NCI-H82 treated with DMSO at 0.1 percent for 48 hours (cell line): Measurements from ENCODE around the gene GAREM1.
A peak's percentile ranks its signal among the peaks of the same experiment; 100 is the strongest.
"Not testable (repeated sequence)": the region's sequence is repeated elsewhere in the genome, so short reads cannot be mapped to it uniquely, and the experiment has no call there.

Experiments
- DNase-seq: peaks from one replicate; lab custom pipeline; 2025; ENCODE audit not compliant: unreplicated experiment; lab: John Stamatoyannopoulos, UW

Gene GAREM1

DNA sequence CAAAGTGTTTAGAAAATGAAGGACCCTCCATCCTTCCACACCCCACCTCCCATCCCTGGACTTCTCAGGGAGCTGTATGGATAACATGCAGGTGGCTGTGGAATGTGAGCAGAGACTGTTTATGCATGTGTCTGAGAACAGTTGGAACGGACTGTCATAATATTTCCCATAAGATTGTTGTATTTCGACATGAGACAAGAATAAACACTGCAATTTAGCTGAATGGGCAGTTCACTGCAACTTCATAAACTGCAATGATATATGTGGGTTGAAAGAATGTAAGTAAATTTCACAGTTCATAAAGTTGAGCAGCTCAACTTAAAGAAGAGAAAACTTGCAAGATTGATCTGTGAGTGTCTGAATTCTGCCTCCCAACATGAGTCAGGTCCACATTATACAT, 206.3 kb downstream of the GAREM1 start:
- no peak for DNase-seq

DNA sequence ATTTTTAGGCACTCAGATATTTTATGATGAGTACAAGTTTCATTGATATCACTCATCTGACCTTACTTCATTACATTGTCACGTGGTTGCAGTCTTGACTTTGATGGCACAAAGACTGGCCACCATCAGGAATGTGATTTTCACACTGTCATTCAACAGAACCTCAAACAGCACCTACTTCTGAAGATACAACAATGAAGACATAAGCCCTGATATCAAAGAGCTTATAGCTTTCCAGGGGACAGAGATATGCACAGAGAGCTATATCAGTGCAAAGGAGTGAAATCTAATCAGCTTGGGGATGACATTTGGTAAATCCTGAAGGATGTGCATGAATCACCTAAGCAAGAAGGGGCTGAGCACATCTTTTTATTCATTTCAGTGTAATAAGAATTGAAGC, 208.6 kb downstream of the GAREM1 start:
- peak; percentile 13 for DNase-seq

DNA sequence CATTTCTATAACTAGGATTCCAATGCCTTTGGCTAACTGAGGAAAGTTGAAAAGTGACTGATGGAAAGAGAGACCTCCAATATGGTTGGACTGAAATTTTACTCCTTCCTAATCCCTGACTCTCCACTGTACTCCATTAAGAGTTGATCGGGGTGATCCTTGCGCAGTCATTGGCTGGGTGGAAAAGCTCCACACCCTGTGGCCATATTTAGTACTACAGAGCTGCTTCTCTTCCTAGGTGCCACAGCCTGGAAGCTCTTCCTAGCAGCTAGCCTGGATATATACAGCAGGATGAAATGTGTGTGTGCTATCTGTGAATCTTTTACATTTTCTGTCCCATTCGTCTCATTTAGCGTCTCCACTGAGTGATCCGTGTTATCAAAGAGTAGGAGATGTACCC, 209.7 kb downstream of the GAREM1 start:
- DNase-seq, result no peak

DNA sequence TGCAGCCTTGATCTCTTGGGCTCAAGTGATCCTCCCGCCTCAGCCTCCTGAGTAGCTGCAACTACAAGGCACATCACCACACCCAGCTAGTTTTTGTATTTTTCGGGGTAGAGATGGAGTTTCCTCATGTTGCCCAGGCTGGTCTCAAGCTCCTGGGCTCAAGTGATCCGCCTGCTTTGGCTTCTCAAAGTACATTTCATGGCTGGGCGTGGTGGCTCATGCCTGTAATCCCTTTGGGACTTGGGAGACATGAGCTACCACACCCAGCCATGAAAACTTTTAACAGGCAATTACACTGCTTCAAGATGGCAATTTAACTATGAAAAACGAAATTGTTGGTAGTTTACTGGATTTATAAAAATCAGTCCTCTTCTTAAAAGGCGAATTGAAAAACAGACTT, 211.1 kb downstream of the GAREM1 start:
- no peak for DNase-seq

DNA sequence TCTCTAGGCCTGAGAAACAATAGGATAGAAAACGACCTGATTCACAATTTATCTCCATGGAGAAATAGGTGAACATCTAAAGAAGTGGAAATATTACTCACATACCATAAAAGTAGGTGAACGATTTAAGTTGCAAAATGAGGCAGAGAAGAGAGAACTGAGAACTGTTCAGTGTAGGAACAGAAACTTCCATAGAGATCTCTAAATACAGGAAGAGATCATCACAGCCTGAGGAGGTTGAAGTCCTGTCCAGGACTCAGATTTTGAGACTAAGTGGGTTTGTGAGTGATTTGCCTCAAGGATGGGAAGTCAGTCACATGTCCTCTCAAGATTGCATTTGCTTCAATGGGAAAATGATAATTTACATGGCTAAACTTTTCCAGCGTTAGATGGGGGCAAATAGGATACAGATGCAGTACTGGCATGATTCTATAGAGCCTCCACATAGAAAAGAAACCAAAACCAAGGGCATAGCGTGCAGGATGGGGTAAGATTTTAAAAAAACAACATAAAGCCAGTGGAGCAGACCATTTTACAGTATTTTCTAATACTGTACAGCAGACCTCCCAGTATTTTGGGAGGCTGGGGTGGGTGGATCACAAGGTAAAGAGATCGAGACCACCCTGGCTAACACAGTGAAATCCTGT, 212.0 kb downstream of the GAREM1 start:
- no peak for DNase-seq

DNA sequence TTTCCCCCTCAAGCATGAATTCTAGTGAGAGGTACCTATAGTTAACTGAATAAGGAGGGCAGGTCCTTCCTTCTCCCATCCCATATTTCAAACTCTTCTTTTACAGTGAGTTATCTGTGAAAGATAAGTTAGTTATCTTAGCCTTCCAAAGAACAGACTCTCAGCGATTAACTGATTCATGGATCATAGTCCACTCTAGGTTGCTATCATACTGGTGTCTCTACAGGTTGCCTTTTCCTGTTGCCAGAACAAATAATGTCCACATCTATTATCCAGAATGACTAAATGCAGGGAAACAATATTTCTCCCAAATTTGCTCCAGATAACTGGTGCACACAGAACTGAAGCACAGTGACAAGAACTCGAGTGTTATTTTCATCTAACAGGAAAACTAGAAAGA, 212.5 kb downstream of the GAREM1 start:
- DNase-seq, result no peak

DNA sequence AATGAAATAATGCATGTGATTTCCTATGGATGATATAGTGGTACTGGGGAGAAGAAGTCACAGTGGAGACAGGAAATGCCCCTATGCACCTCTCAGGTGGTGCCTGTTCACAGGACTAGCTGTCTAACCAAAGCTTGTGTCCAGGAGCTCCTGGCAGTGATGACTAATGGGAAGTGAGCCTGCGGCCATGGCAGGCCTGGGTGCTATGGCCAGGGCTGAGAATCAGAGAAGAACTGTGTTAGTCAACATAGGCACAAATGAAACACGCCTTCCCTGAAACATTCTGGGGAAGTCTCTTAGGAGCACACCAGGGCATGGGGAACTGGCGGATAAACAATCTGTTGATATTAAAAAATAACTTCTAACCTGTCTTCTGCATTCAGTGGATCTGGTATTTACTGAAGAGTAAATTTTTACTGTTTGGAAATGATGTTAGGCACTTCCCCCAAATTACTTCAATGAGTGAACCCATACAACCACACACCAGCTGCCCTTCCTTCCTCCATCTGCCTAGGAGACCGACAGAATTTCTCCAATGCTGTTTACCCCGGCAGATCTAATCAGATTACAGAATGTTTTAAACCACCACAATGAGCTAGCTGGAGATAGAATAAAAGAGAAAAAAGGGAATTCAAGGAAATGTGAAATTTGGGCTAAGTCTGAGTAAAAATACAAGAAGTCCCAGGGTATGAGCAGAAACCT, 213.4 kb downstream of the GAREM1 start:
- DNase-seq, result peak; percentile 93

DNA sequence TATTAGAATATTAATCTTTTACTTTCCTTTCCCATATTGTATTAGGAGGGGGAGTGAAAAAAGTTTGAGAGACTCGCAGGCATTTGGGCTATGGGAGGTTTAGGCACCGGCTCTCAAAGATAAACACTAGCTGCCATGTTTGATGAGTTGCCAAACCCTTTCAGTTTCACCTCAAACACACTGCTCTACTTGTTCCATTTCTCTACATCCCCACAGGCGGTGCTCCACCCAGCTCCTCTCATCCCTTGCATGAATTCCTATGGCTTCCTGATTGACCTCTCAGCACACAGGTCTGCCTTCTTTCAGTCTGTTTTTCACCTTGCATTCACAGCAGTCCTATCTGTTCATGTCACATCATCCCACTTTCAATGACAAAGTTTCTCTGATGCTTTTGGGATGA, 215.1 kb downstream of the GAREM1 start:
- no peak for DNase-seq

DNA sequence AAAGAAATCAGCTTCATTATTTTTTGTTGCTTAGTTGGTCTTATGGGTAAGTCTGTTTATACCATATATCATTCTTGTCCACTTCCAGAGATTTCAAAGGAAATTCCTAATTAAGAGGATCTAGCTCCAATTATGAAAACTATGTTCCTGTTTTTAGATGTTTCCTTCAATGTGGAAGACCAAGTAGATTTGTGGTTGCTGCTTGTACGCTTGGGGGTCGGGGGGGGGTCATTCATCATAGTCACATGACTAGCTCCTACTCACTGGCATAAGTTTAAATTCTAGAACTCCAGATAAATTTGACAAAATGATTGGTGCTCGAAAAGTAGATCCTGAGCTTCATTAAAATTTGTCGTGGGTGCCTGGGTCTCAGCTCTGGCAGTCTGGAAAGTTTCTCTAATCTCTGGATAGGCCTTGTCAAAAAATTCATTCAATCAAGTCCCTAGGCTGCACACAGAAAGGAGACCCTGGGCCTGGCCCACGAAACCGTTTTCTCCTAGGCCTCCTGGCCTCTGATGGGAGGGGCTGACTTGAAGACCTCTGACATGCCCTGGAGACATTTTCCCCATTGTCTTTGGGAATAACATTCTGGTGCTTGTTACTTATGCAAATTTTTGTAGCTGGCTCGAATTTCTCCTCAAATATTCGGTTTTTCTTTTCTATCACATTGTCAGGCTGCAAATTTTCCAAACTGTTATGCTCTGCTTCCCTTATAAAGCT, 218.4 kb downstream of the GAREM1 start:
- no peak for DNase-seq

DNA sequence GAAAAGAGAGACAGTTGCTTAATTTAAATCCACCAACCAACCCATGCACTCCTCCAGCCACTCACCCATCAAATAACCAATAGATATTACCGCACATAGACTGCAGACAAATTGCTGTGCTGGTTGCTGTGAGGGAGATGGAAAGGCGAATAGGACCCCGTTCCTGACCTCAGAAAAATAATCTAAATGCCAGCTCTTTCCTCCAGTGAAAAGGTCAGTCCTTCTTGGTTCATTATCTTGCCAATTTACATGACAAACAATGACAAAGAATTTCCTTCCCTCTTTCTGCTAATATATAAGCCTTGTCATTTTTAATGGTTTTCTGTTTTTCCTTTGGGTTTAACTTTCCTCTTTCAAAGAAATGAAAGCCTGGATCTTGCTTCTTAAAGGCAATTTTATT, 219.2 kb downstream of the GAREM1 start:
- DNase-seq, result no peak

DNA sequence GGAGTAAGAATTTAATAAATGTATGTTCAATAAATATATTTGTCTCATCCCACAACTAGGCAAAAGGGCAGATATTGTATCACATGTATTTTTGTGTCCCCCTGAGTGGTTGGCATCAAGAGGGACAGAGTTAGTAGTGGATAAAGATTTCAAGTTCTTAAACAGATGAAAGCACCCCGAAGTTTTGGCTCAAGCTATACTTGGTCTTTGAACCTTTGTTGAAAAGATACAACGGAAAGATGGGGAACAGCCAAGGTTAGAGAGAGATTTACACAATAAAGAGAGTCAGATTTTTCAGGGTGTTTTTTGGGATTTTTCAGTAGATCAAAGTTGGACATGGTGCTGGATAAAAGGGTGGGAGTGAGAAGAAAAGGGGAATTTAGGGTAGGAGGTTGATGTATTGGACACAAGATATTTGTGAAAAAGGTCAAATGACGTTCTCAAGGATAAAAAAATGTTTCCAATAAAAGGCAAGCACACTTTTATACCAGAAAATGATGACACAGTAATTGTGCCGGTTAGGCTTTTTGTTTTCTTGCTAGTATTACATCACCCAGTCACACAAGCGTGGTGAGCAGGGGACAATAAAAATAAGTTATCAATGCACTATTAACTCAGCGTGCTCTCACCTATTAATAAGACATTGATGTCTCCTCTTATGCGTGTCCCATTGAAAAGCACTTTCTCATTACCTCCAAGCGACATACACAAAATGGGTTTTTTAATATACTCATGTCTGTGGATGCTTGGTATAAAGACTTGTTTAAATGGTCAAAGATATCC, 221.3 kb downstream of the GAREM1 start:
- DNase-seq, result no peak

DNA sequence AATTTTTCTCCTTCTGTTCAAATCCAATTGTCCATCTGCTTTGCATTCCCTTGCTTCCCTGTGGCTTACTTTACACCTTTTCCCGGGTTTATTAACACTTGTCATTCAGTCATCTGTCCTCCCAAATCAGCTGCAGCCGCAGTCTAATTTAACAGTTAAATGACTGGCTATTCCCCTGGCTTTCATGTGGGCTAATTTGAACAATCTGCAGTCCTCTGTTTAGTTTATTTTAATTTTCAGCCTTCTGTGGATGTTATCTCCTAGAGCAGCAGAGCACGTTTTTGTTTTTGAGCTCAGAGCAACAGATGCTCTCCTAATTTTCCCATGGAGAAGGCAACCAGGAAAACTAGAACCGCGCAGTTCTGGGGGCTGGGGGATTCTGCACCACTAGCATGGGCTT, 225.8 kb downstream of the GAREM1 start:
- no peak for DNase-seq

DNA sequence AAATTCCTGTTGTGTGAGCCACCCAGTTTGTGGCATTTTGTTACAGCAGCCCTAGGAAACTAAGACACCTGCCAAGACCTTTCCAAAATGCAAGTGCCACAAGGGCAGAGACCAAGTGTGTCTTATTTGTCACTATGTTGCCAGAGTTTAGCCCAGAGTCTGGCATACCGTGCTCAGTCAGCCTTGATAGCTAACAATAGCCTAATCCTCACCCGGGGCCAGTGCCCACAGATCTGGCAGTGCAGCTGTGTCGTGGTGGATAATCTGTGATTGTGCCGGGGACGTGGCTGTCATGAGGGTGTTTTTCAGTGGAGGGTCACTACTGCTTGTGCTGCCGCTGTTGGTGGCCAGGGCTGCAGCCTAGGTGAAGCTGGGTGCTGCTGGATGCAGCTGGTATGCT, 227.3 kb downstream of the GAREM1 start:
- no peak for DNase-seq

DNA sequence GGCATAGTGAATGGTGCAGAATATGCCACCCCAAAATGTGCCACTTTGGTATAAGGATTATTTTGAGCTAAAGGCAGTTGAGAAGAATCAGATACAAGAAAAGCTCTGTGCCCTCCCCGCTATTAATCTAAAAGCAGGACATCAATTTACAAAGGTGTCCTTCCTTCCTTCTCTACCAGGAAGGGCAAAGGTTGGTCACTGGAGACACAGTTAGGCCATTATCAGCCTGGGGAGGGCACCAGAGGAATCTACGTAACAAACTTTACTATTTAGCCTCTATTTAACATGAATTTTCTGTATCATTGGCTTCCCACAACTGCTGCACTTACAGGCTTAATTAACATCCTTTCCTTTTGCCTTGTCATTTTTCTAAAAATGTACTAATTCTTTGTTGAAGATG, 228.3 kb downstream of the GAREM1 start:
- no peak for DNase-seq

DNA sequence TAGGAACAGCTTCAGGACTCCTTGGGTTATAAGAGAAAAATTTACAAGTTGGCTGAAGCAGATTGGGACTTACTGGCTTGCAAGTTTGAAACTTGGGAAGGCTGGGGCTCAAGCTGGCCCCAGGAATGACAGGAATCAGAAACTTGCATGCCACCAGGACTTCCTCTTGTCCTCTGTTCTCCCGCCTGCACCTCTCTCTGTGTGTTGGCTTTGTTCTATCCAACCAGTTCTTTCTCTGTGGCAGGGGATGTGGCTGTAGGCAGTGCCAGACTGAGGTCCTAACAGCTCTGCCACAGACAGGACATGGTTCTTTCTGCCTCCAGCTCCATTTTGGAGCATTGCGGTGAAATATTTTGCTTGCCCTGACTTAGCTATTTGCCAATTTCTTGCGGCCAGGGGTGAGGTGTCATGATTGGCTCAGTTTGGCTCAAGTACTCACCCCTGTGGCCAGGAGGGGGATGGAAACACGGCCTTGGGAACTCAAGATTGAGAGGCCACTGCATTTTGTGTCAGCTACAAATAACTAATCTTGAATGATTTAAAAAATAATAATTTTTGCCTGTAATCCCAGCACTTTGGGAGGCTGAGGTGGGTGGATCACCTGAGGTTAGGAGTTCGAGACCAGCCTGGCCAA, 231.9 kb downstream of the GAREM1 start:
- DNase-seq, result no peak

DNA sequence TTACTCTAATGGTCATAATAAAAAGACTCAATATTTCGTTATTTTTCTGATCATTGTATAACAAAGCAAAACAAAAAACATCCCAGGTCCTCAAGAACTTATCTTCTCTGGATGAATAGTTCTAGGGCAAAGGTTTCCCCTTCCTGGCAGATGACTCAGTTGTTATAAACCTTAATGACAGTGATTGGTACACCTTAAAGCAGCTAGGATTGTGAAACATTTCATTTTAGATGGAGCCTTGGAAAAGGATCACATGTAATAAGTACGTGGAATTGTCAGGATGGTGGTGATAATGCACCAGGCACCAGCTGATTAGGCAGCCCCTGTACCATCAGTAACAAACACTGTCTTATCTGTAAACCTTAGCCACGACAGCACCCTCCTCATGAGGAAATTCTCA, 233.6 kb downstream of the GAREM1 start:
- no peak for DNase-seq

DNA sequence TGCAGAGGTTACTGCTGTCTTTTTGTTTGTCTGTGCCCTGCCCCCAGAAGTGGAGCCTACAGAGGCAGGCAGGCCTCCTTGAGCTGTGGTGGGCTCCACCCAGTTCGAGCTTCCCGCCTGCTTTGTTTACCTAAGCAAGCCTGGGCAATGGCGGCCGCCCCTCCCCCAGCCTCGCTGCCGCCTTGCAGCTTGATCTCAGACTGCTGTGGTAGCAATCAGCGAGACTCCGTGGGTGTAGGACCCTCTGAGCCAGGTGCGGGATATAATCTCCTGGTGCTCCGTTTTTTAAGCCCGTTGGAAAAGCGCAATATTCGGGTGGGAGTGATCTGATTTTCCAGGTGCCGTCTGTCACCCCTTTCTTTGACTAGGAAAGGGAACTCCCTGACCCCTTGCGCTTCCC, 237.3 kb downstream of the GAREM1 start:
- not testable (repeated sequence) for DNase-seq

DNA sequence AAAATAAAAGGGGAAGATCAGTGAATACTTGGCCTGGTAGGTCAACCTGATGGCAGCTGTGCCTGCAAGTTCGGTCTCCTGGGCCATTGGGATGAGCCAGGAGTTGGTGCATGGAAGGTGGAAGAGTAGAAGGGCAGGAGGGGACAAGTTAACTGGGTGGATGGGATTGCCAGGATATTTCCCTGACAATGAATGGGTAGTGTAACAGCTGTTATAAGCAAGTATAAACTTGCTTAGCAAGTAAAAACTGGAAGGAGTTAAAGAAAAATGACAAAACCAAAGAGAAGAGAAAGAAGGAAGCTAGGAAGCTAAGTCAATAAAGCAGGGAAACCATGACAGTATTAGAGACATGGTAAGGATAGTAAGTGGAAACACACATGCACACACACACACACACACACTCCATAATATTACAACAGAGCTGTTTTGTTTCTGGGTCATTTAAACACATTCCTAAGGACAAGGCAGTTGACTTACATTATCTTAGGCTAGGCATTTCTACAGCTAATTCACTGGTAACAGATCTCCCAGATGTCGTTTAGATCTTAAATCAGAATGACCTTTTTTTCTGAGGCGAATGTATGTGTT, 251.2 kb downstream of the GAREM1 start:
- DNase-seq, result no peak

DNA sequence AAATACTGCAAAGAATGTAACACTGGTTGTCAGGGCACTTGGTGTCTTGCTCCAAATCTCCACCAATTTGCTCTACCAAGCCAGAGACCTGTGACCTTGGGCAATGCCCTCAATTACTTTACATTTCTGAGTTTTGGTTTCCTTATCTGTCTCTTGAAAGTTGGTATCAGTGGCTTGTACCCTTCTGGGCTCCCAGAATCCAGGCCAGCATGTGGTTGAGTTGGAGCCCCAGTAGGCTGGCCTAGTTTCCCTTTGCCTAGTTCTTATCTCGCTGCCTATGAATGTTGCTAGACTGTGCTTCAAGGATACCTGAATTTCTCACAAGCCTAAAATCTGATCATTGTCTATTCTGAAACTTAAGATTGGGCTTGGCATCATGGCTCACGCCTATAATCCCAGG, 254.3 kb downstream of the GAREM1 start:
- DNase-seq, result no peak

DNA sequence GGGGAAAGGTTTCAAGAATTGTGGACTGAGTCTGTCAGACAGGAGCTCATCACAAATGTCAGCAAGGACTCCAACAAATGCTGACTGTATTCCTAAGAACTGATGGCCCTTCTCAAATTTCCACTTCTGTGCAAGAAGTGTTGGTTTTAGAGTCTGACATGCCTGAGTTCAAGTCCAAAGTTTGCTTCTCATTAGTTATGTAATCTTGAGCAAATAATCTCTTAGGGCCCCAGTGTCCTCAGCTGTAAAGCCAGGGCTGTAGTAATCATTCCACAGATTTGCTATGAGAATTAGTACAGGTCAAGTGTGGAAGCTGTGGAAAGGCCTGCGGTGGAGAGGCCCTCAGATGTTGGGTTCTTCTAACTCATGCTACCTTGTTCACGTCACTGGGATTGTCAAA, 257.0 kb downstream of the GAREM1 start:
- DNase-seq, result no peak
